ENCODE data around the gene NARF.
"Not testable (repeated sequence)": the region's sequence is repeated elsewhere in the genome, so short reads cannot be mapped to it uniquely, and the experiment has no call there.

NARF gene

GRCh38 chr17:82503094-82503727 lies 44.7 kb downstream of the NARF start:
- Histone ChIP-seq H2AFZ (ENCODE audit: low read length, unreplicated experiment) (no peak overlapping the region), H3K4me3 (ENCODE audit: low read depth, low read length) (no peak overlapping the region), H3K4me1 (ENCODE audit: control insufficient read depth, insufficient read depth, low read length, unreplicated experiment) (no peaks in the 10 kb centered on the region)

GRCh38 chr17:82503728-82504308 lies 45.3 kb downstream of the NARF start:
- Histone ChIP-seq H3K79me2 (ENCODE audit: control insufficient read depth, insufficient read depth, low read length, unreplicated experiment) (no peaks in the 10 kb centered on the region), H3K27ac (ENCODE audit: low read depth, low read length) (no peak overlapping the region), H2AFZ (ENCODE audit: low read length, unreplicated experiment) (no peak overlapping the region), H3K36me3 (ENCODE audit: insufficient read depth, low read length) (no peaks in the 10 kb centered on the region), H3K27me3 (ENCODE audit: insufficient read depth, low read length) (no peaks in the 10 kb centered on the region), H3K4me3 (ENCODE audit: low read depth, low read length) (no peak overlapping the region), H3K4me1 (ENCODE audit: control insufficient read depth, insufficient read depth, low read length, unreplicated experiment) (no peaks in the 10 kb centered on the region)

More at GRCh38 chr17:82503094-82503727, 44.7 kb downstream of the NARF start:
- Histone ChIP-seq H3K36me3 (ENCODE audit: insufficient read depth, low read length) (no peaks in the 10 kb centered on the region), H3K27ac (ENCODE audit: low read depth, low read length) (no peak overlapping the region), H3K79me2 (ENCODE audit: control insufficient read depth, insufficient read depth, low read length, unreplicated experiment) (no peaks in the 10 kb centered on the region), H3K27me3 (ENCODE audit: insufficient read depth, low read length) (no peaks in the 10 kb centered on the region)

- Histone ChIP-seq H3K79me2 (ENCODE audit: control insufficient read depth, insufficient read depth, low read length, unreplicated experiment) (no peaks in the 10 kb centered on the region), H3K4me3 (ENCODE audit: low read depth, low read length) (no peak overlapping the region), H2AFZ (ENCODE audit: low read length, unreplicated experiment) (no peak overlapping the region), H3K36me3 (ENCODE audit: insufficient read depth, low read length) (no peaks in the 10 kb centered on the region), H3K27ac (ENCODE audit: low read depth, low read length) (no peak overlapping the region), H3K27me3 (ENCODE audit: insufficient read depth, low read length) (no peaks in the 10 kb centered on the region), H3K4me1 (ENCODE audit: control insufficient read depth, insufficient read depth, low read length, unreplicated experiment) (no peaks in the 10 kb centered on the region)
These were observed 46.8 kb downstream of the NARF start for GRCh38 chr17:82505296-82505695.

DNA sequence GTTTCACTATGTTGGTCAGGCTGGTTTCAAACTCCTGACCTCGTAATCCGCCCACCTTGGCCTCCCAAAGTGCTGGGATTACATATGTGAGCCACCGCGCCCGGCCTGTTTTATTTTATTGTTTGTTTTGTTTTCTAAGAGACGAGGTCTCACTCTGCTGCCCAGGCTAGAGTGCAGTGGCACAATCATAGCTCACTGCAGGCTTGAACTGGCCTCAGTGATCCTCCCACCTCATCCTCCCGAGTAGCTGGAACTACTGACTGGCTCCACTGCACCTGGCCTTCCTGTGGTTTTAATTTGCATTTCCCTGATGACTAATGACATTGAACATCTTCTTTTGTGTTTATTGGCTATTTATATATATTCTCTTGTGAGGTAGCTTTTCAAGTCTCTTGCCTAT lies 47.9 kb downstream of the NARF start:
- not testable (repeated sequence) for H2AFZ ChIP-seq (ENCODE audit: low read length, unreplicated experiment)

DNA sequence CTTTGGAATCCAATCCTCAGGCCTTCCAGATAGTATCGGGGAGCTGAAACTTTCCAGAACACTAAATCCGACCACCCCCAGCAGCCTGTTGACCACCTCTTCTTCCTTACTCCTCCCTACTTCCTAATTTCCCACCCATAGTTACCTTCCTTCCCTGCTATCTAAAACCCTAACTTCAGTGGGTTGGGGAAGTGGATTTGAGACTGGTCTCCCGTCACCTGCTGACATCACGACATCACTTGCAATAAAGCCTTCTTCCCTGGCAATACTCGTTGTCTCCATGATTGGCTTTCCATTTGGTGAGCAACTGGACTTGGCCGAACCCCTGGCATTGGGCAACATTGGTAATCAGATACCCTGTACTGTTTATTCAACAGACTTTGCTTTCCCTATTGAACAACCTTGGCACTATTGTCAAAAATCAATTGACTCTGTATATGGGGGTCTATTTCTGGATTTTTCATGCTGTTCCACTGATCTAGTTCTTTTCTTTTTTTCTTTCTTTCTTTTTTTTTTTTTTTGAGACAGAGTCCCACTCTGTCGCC lies 49.2 kb downstream of the NARF start:
- H3K4me1 ChIP-seq (ENCODE audit: control insufficient read depth, insufficient read depth, low read length, unreplicated experiment): no peaks in the 10 kb centered on the region

More for the DNA sequence above, 47.9 kb downstream of the NARF start:
- H3K36me3 ChIP-seq (ENCODE audit: insufficient read depth, low read length); H3K27me3 ChIP-seq (ENCODE audit: insufficient read depth, low read length); H3K4me3 ChIP-seq (ENCODE audit: low read depth, low read length); H3K79me2 ChIP-seq (ENCODE audit: control insufficient read depth, insufficient read depth, low read length, unreplicated experiment); H3K4me1 ChIP-seq (ENCODE audit: control insufficient read depth, insufficient read depth, low read length, unreplicated experiment); H3K27ac ChIP-seq (ENCODE audit: low read depth, low read length): not testable (repeated sequence)

GRCh38 chr17:82511642-82512041 lies 53.1 kb downstream of the NARF start:
- not testable (repeated sequence) for H3K79me2 ChIP-seq (ENCODE audit: control insufficient read depth, insufficient read depth, low read length, unreplicated experiment); H2AFZ ChIP-seq (ENCODE audit: low read length, unreplicated experiment); H3K27me3 ChIP-seq (ENCODE audit: insufficient read depth, low read length); H3K36me3 ChIP-seq (ENCODE audit: insufficient read depth, low read length); H3K4me3 ChIP-seq (ENCODE audit: low read depth, low read length); H3K27ac ChIP-seq (ENCODE audit: low read depth, low read length); H3K4me1 ChIP-seq (ENCODE audit: control insufficient read depth, insufficient read depth, low read length, unreplicated experiment)

More for the DNA sequence above, 49.2 kb downstream of the NARF start:
- no peak overlapping the region for H3K4me3 ChIP-seq (ENCODE audit: low read depth, low read length)
- no peaks in the 10 kb centered on the region for H3K36me3 ChIP-seq (ENCODE audit: insufficient read depth, low read length)
- no peaks in the 10 kb centered on the region for H3K79me2 ChIP-seq (ENCODE audit: control insufficient read depth, insufficient read depth, low read length, unreplicated experiment)
- no peaks in the 10 kb centered on the region for H3K27me3 ChIP-seq (ENCODE audit: insufficient read depth, low read length)
- H2AFZ ChIP-seq (ENCODE audit: low read length, unreplicated experiment): no peak overlapping the region
- H3K27ac ChIP-seq (ENCODE audit: low read depth, low read length): no peak overlapping the region

DNA sequence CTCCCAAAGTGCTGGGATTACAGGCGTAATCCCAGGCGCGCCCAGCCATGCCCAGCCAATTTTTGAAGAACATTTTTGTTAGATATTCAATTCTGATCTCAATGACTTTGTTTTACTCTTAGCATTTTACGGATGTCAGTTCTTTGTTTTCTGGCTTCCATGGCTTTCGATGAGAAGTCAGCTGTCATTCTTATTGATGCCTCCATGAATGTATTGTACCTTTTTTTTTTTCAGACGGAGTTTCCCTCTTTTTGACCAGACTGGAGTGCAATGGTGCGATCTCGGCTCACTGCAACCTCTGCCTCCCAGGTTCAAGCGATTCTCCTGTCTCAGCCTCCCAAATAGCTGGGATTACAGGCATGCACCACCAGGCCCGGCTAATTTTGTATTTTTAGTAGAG lies 55.3 kb downstream of the NARF start:
- H3K27me3 ChIP-seq (ENCODE audit: insufficient read depth, low read length); H3K27ac ChIP-seq (ENCODE audit: low read depth, low read length); H3K36me3 ChIP-seq (ENCODE audit: insufficient read depth, low read length); H3K4me3 ChIP-seq (ENCODE audit: low read depth, low read length); H3K4me1 ChIP-seq (ENCODE audit: control insufficient read depth, insufficient read depth, low read length, unreplicated experiment); H3K79me2 ChIP-seq (ENCODE audit: control insufficient read depth, insufficient read depth, low read length, unreplicated experiment); H2AFZ ChIP-seq (ENCODE audit: low read length, unreplicated experiment): not testable (repeated sequence)

GRCh38 chr17:82517230-82517865 lies 58.8 kb downstream of the NARF start:
- no peaks in the 10 kb centered on the region for H3K27me3 ChIP-seq (ENCODE audit: insufficient read depth, low read length)
- no peak overlapping the region for H3K27ac ChIP-seq (ENCODE audit: low read depth, low read length)
- H3K4me3 ChIP-seq (ENCODE audit: low read depth, low read length): no peak overlapping the region
- H3K79me2 ChIP-seq (ENCODE audit: control insufficient read depth, insufficient read depth, low read length, unreplicated experiment): peaks cover 25% of the 10 kb centered on the region
- no peaks in the 10 kb centered on the region for H3K4me1 ChIP-seq (ENCODE audit: control insufficient read depth, insufficient read depth, low read length, unreplicated experiment)
- H2AFZ ChIP-seq (ENCODE audit: low read length, unreplicated experiment): no peak overlapping the region
- H3K36me3 ChIP-seq (ENCODE audit: insufficient read depth, low read length): no peaks in the 10 kb centered on the region

DNA sequence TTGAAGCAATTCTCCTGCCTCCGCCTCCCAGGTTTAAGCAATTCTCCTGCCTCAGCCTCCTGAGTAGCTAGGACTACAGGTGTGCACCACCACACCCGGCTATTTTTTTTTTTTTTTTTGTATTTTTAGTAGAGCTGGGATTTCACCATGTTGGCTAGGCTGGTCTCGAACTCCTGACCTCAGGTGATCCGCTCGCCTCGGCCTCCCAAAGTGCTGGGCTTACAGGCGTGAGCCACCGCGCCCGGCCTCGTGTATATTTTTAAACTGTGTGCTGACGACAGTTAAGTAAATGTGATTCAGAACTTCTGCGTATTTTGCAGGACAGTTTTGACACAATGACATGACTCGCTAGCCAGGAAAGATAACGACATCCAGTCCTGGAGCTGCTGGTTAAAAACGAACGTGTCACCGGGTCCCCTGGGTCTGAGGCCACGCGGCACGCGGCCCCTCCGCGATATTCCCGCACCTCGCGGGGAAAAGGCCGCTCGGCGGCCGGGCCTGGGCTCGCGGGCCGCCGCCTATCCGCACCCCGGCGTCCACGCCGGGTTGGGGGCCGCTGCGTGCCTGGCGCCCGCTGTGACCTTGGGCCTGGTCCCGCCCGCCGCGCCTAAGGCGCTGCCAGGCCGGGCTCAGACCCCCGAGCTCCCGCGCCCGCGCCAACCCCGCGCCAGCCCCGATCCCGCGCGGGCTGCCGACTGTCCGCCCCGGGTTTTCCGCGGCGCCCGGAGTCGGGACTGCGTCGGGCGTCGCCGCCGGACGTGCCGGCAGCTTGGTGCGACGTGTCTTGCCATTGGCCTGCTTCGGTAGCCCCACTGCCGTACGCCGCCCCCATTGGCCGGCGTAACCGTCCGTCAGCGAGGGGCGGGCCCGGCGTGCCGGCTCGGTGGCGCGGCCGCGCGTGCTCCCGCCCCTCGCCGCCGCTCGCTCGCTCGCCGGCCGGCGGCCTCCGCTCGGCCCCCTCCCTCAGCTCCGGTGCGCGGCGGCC lies 60.6 kb downstream of the NARF start, which contains the start of gene FOXK2:
TSS of gene FOXK2 (plus strand) at position 907 of the 985 bp plus-strand sequence. CDS start 157 bp downstream, outside the sequence.
- Histone ChIP-seq H2AFZ (ENCODE audit: low read length, unreplicated experiment) (peak within 1 kb of the TSS; percentile 78), H3K36me3 (ENCODE audit: insufficient read depth, low read length) (no peaks in the 10 kb centered on the region), H3K4me3 (ENCODE audit: low read depth, low read length) (peak within 1 kb of the TSS; percentile 76), H3K79me2 (ENCODE audit: control insufficient read depth, insufficient read depth, low read length, unreplicated experiment) (peaks cover 43% of the 10 kb centered on the region), H3K4me1 (ENCODE audit: control insufficient read depth, insufficient read depth, low read length, unreplicated experiment) (no peaks in the 10 kb centered on the region), H3K27me3 (ENCODE audit: insufficient read depth, low read length) (no peaks in the 10 kb centered on the region), H3K27ac (ENCODE audit: low read depth, low read length) (peak within 1 kb of the TSS; percentile 74)
